ENCODE measurements around the gene EPB41L2. TPM values are rescaled to one million over a fixed set of nuclear protein-coding genes. Genes with fewer than 3 reads are reported as not detected.

Gene EPB41L2
- total RNA-seq, 2 donors from 2014 or later = 43.5 to 47.2 TPM

GRCh38 chr6:130913120-130913519 lies 149.9 kb downstream of the EPB41L2 start:
- Histone ChIP-seq H3K4me3 (no peak overlapping the region), H3K9me3 (no peaks in the 10 kb centered on the region), H3K27me3 (no peaks in the 10 kb centered on the region), H3K36me3 (replicated peaks in 1 of 2; ENCODE audit: insufficient read depth in 1 of 2, low read depth in 2 of 2) (no peaks in the 10 kb centered on the region), H3K4me1 (no peaks in the 10 kb centered on the region), H3K27ac (no peak overlapping the region)
- DNase-seq = no peak
- intact Hi-C loops (cut with DNase I) = no loop called here
- WGBS, 2 donors = 70 to 81% methylated on average over 4 of the region's 4 CpGs
- TF ChIP-seq POLR2A (IDR thresholded peaks at IDR 0.05) (no peak), CTCF (IDR thresholded peaks at IDR 0.05) (no peak)
- no peak for ATAC-seq

GRCh38 chr6:130912434-130912833 lies 150.6 kb downstream of the EPB41L2 start:
- ATAC-seq = no peak
- Histone ChIP-seq H3K4me3 (no peak overlapping the region), H3K27me3 (no peaks in the 10 kb centered on the region), H3K36me3 (replicated peaks in 1 of 2; ENCODE audit: insufficient read depth in 1 of 2, low read depth in 2 of 2) (no peaks in the 10 kb centered on the region), H3K9me3 (no peaks in the 10 kb centered on the region), H3K4me1 (no peaks in the 10 kb centered on the region), H3K27ac (no peak overlapping the region)
- no peak for TF ChIP-seq POLR2A (IDR thresholded peaks at IDR 0.05)
- no peak for TF ChIP-seq CTCF (IDR thresholded peaks at IDR 0.05)
- intact Hi-C loops (cut with DNase I) = no loop called here
- no peak for DNase-seq
- 84 to 90% methylated on average over 3 to 4 of the region's 4 CpGs for WGBS, 2 donors

GRCh38 chr6:130908958-130909357 lies 154.1 kb downstream of the EPB41L2 start:
- no peak for ATAC-seq
- H3K27ac ChIP-seq = no peak overlapping the region
- H3K4me3 ChIP-seq = no peak overlapping the region
- H3K36me3 ChIP-seq (replicated peaks in 1 of 2; ENCODE audit: insufficient read depth in 1 of 2, low read depth in 2 of 2) = no peaks in the 10 kb centered on the region
- no peaks in the 10 kb centered on the region for H3K4me1 ChIP-seq
- TF ChIP-seq CTCF (IDR thresholded peaks at IDR 0.05) (no peak), POLR2A (IDR thresholded peaks at IDR 0.05) (no peak)
- intact Hi-C loops (cut with DNase I) = no loop called here
- no peak for DNase-seq
- H3K27me3 ChIP-seq = no peaks in the 10 kb centered on the region
- 90 to 91% methylated on average over 2 of the region's 2 CpGs for WGBS, 2 donors
- no peaks in the 10 kb centered on the region for H3K9me3 ChIP-seq

GRCh38 chr6:130908188-130908587 lies 154.9 kb downstream of the EPB41L2 start:
- no peak for TF ChIP-seq POLR2A (IDR thresholded peaks at IDR 0.05)
- no peak for TF ChIP-seq CTCF (IDR thresholded peaks at IDR 0.05)
- no peak for ATAC-seq
- H3K27me3 ChIP-seq = no peaks in the 10 kb centered on the region
- H3K4me3 ChIP-seq = no peak overlapping the region
- H3K36me3 ChIP-seq (replicated peaks in 1 of 2; ENCODE audit: insufficient read depth in 1 of 2, low read depth in 2 of 2) = no peaks in the 10 kb centered on the region
- no peaks in the 10 kb centered on the region for H3K9me3 ChIP-seq
- H3K4me1 ChIP-seq = no peaks in the 10 kb centered on the region
- intact Hi-C loops (cut with DNase I) = no loop called here
- no peak overlapping the region for H3K27ac ChIP-seq
- DNase-seq = no peak

GRCh38 chr6:130907687-130908086 lies 155.4 kb downstream of the EPB41L2 start:
- Histone ChIP-seq H3K9me3 (no peaks in the 10 kb centered on the region), H3K4me3 (no peak overlapping the region), H3K36me3 (replicated peaks in 1 of 2; ENCODE audit: insufficient read depth in 1 of 2, low read depth in 2 of 2) (no peaks in the 10 kb centered on the region), H3K4me1 (no peaks in the 10 kb centered on the region), H3K27me3 (no peaks in the 10 kb centered on the region), H3K27ac (no peak overlapping the region)
- DNase-seq (no peak), ATAC-seq (no peak)
- TF ChIP-seq CTCF (IDR thresholded peaks at IDR 0.05) (no peak), POLR2A (IDR thresholded peaks at IDR 0.05) (no peak)
- intact Hi-C loops (cut with DNase I) = no loop called here
- 58 to 67% methylated on average over 3 of the region's 3 CpGs for WGBS, 2 donors

Data from body of pancreas (tissue), 4 donors.